NCI-H2171 treated with DMSO at 0.1 percent for 48 hours (cell line): ENCODE measurements around the gene UROS.

Experiments used
- DNase-seq: peaks from one replicate; lab custom pipeline; 2025; lab: John Stamatoyannopoulos, UW

Gene UROS

DNA sequence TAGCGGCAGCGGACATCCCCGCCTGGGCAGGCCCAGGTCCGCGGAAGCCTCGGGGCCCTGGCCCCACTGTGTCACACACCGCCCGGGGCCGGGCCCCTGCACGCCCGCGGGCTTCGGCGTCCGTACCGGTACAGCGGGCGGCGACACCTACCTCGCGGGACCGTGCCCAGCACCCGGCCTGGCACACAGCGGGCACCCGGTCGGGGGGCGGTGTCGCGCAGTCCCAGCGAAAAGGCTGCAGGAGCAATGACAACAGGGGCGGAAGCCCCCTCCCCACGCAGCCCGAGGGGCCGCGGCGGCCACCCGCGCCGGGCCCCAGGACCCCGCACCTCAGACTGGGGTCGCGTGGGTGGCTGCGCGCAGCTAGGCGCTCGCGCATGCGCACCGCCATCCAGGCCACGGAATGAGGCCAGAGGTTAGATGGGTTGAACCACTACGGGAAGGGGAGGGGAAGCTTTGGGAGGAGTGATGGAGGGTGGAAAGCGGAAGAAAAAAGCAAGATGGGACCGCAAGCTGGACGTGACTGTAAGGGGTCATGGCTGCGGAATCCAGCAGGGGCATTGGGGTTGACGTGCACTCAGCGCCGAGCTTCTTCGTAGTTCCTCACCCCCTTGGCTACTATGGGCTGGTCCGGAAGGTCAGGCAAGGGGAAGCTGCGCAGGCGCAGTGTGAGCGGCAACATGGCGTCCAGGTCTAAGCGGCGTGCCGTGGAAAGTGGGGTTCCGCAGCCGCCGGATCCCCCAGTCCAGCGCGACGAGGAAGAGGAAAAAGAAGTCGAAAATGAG, at the start of gene UROS, which contains the start of gene BCCIP:
TSS of gene UROS (minus strand) at position 381 of the 785 bp plus-strand sequence. CDS start 6,759 bp downstream, outside the sequence.
TSS of gene BCCIP (plus strand) at position 669 of the 785 bp plus-strand sequence. CDS start at position 681, 12 bp downstream.
- peak; percentile 75 for DNase-seq

DNA sequence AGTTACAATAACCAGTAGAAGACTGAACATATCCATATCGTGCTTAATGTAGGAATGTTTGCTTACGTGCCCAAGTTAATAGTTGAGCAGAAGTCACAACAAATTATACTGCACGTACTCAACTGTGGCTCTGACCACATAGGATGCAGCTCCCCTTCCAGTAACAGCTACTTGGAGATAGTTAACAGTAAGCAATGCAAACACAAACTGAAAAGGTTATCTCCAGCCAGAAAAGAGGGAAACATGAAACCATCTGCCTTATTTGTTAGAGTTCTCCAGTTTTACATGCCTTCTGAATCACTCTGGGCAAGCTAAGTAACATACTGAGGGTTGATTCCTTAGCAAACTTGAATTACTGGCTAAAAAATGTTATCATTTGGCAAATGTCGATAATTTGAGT, 48.3 kb upstream of the UROS start:
- no peak for DNase-seq

GRCh38 chr10:125868372-125868975, 45.4 kb upstream of the UROS start:
- DNase-seq: peak; percentile 34

DNA sequence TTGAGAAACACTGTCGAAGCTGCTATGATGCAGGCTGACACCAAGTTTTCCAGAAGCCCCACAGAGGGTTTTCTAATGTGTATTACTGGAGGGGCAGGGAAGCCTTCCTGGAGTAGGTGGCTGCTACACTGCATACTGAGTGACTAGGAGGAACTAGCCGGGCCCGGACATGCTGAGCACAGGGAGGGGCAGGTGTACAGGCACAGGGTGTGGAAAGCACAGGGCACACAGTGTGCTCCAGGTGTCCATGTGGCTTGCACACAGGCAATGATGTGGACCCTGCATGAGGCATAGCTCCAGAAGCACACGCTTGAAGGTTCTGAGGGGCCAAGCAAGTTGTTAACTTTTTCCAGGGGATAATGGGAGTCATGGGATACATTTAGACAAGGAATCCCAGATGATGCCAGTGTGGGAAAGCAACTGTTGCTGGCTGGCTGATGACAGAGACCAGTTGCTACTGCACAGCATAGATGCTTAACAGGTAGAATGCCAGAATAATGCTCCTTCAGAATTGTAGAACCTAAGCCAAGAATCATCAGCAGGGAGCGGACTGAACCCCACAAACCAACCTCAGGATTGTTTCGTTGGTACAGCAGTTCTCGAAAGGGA, 43.5 kb upstream of the UROS start:
- no peak for DNase-seq

DNA sequence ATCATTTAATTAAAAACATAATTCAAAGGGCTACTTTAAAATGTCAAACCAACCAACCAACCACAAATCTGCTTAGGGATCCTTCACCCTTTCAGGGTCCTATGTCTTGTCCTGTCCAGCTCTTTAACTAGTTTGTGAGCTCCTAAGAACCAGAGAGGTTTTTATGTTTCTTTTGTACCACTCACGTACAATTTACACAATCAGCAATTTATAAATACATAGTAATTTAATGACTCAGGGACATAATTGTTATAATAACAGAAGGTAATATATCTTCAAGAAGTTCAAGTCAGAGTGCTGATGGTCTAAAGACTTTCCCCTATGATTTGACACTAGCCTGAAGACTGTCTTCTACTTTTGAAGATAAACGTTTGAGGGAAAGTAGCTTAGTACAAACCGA, 42.1 kb upstream of the UROS start:
- DNase-seq: no peak

GRCh38 chr10:125859128-125859817, 36.2 kb upstream of the UROS start:
- DNase-seq: peak; percentile 20

- no peak for DNase-seq
These were observed 34.2 kb upstream of the UROS start for GRCh38 chr10:125857185-125857760.

- no peak for DNase-seq
These were observed 29.4 kb upstream of the UROS start for GRCh38 chr10:125852487-125852886.

GRCh38 chr10:125850766-125851731, 28.0 kb upstream of the UROS start:
- no peak for DNase-seq

GRCh38 chr10:125849448-125849847, 26.4 kb upstream of the UROS start:
- DNase-seq: no peak

GRCh38 chr10:125848857-125849256, 25.8 kb upstream of the UROS start:
- no peak for DNase-seq

DNA sequence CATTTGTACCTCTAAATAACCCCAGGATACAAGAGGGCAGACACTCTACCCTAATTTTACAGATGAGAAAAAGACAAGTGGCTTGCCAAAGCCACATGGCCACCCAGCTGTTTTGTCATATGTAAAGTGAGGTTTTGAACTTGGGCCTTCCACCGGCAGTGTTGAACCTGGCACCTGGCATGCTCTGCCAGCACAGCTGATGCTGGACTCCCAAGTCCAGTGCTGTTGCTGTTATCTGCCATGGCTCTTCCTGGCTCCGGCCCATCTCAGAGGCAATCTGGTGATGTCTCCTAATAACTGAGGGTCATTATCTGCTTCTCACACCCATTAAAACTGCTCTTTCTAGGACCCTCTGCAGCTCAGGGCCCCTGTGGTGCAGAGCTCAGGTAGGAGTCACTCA, 25.3 kb upstream of the UROS start:
- no peak for DNase-seq

DNA sequence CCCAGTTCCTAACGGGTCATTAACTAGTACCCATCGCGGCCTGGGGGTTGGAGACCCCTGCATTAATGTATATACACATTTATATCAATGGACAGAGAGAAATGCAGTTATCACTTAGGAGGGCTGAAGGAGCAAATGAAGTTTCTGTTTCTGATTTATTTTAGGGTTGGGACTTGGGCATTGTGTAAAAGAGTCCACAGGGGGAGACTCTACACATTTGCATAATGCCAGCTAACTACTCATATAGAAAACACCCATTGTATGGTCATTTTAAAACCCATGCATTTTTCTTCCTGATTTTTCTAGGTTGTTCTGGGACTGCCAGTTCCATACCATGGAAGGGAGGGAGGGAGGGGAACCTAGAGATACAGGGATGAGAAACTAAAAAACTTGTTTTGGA, 23.8 kb upstream of the UROS start:
- DNase-seq: no peak

DNA sequence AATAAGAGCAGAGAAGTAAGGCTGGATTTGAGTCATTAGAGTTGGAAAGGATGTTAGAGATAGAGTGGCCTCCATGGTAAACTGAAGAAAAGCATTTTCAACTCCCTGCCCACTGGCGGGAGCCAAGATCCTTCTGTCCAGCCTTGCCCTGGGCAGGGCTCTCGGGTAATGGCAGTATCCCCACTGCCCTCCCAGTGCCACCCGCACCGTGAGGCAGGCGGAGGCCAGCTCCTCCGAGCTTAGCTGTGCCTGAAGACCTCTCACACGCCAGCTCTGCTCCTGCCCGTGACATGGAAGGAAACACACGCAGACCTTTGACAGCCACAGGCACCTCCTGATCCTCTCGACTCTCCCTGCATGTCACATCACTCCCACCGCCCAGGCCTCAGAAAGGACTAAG, 22.6 kb upstream of the UROS start:
- no peak for DNase-seq

DNA sequence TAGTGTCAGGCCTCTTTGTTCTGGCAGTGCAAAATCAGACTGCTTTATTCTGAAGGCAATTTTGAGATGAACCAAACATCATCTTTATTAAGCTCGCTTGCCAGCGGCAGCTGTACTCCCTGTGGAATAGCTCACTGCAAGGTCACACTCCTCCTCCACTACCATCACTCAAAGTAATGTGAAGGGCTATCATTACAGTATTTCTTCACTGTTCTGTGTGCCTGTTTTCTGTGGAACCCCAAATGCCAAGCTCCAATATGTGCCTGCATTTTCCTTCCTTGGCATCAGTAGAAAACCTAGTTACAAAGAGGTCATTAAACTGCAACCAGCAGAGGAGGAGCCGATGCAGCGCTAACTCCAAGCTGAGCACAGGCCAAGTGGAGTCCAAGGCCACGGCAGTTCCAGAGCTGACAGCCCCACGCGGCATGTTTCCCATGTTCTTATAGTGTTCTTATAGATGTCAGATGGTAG, 21.7 kb upstream of the UROS start:
- no peak for DNase-seq

DNA sequence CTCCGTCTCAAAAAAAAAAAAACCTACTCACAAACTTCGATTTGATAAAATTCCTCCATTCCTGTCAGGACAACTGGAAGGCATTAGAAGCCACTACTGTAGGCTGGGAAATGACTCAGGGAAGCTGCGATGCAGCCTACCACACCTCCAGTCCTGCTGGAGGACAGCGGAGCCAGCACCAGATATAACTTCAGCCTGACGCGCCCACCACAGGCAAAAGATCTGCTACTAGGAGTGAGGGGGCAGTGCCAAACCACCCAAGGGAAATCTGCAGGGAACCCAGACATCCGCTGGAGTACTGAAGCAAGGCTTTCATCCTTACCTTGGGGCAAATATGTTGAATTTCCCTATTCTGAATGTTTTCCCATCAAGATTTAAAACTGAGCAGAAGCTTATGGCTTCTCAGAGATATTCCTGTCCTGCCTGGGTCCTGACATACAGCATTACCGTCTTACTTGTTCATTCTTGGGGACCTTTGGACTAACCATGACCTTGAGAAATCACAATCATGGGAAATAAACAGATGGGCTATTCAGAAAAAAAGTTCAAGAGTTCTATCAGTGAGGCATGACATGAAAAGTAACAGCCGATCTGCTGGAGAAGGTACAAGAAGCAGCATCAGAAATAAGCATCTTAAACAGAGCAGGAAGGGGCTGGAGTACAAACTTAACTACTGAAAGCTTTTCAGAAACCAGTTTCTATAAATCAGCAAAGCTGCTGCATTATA, 20.7 kb upstream of the UROS start:
- no peak for DNase-seq

DNA sequence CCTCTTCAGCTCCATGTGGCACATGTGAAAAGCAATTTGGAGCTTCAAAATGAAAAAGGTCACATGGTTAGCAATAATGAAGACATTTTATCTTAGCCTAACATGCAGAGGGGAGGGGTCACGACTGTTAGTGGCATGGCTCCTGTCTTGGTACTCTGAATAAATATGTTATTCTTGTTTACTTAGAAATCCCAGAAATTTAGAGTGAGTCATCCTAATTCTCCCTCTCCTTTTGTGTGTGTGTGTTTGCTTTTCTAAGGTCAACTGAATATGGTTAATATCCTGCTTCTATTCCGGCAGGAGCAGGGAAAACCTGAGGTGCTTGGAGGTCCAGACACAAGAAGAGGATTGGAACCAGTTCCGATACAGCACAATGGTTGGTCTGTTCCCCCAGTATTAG, 17.9 kb upstream of the UROS start:
- DNase-seq: no peak

DNA sequence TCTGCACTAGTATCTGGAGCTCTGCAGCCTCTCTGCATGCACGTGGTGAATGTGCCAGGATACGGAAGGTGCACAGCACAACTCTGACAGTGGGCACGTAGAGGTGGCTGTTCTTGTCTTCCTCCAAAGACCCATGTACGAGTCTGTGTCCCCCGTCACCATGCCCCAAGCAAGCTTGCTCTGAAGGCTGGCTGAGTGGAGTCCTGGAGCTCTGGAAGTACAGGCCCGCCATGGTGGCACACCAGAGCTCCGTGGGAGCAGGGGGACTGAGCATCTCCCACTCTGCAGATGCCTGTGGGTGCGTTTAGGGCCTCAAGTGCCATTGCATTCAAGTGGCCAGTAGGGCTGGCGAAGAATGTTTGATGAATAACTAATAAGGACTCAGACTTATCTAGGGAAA, 17.3 kb upstream of the UROS start:
- no peak for DNase-seq

GRCh38 chr10:125838802-125839575, 15.9 kb upstream of the UROS start:
- no peak for DNase-seq
